Fibroblast of lung (primary cell): Measurements from ENCODE around the gene SUGCT. TPM values are rescaled to one million over a fixed set of nuclear protein-coding genes. Genes with fewer than 3 reads are reported as not detected.

Source experiments
- DNase-seq, 2 donors: peaks; one replicate each; pipeline versions ENCODE4 v3.0.0 to v3.0.0-alpha.2; 2010; ENCODE audit warnings: low read depth in 2 of 2
- H2AFZ ChIP-seq: 2 replicates; pipeline ENCODE4 v1.5.1; 2012; ENCODE audit warnings: low read length, control low read depth, inconsistent platforms
- H3K27ac ChIP-seq: 2 replicates; pipeline ENCODE4 v1.5.1; 2011; ENCODE audit warnings: low read length, control low read depth; ENCODE audit not compliant: insufficient read depth
- H3K27me3 ChIP-seq: 2 replicates; pipeline ENCODE4 v1.5.1; 2011; ENCODE audit warnings: mild to moderate bottlenecking, low read length; ENCODE audit not compliant: control insufficient read depth, insufficient read depth
- H3K36me3 ChIP-seq: 2 replicates; pipeline ENCODE4 v1.5.1; 2011; ENCODE audit warnings: low read length; ENCODE audit not compliant: control insufficient read depth, insufficient read depth
- H3K4me1 ChIP-seq: 2 replicates; pipeline ENCODE4 v1.5.1; 2011; ENCODE audit warnings: low read length; ENCODE audit not compliant: control insufficient read depth, insufficient read depth; ENCODE audit errors: extremely low read depth
- H3K4me2 ChIP-seq: 2 replicates; pipeline ENCODE4 v1.5.1; 2011; ENCODE audit warnings: low read length, control low read depth; ENCODE audit not compliant: insufficient read depth; ENCODE audit errors: extremely low read depth
- H3K4me3 ChIP-seq, 4 experiments: fragments of 200-600 bp in 1 of 4; sonication (generic) in 1 of 4; replicated peaks in 1 of 4; 2 replicates each; pipeline ENCODE4 v1.5.1; 2011 to 2016; ENCODE audit warnings: low read length in 4 of 4, low read depth in 3 of 4, mild to moderate bottlenecking in 3 of 4, control low read depth in 2 of 4, inconsistent platforms in 1 of 4, mixed read lengths in 1 of 4; ENCODE audit not compliant: insufficient read depth in 1 of 4; ENCODE audit errors: control extremely low read depth in 1 of 4
- H3K79me2 ChIP-seq: 2 replicates; pipeline ENCODE4 v1.5.1; 2012; ENCODE audit warnings: mild to moderate bottlenecking, low read length, inconsistent platforms; ENCODE audit not compliant: control insufficient read depth, insufficient read depth
- H3K9ac ChIP-seq: 2 replicates; pipeline ENCODE4 v1.5.1; 2011; ENCODE audit warnings: mild to moderate bottlenecking, low read length, control low read depth; ENCODE audit not compliant: insufficient read depth
- H3K9me3 ChIP-seq: 2 replicates; pipeline ENCODE4 v1.5.1; 2012; ENCODE audit warnings: low read depth, low read length; ENCODE audit not compliant: control insufficient read depth, insufficient read depth
- H4K20me1 ChIP-seq: 2 replicates; pipeline ENCODE4 v1.5.1; 2011; ENCODE audit warnings: low read length; ENCODE audit not compliant: control insufficient read depth, insufficient read depth; ENCODE audit errors: extremely low read depth
- EZH2 ChIP-seq: IDR thresholded peaks from 2 replicates; pipeline ENCODE4 v1.5.1; 2012; ENCODE audit warnings: low read length, control low read depth, mild to moderate bottlenecking; ENCODE audit errors: missing control alignments
- polyA plus RNA-seq, 2 donors: library from polyadenylated mRNA; depleted of rRNA in 1 of 2; stranded (reverse) in 1 of 2; unstranded in 1 of 2; fragments of >200 nt; gene quantifications; 2 replicates each; pipeline ENCODE4 v1.2.1, GENCODE V29; 2011 to 2012; ENCODE audit warnings: missing spikeins in 1 of 2
- total RNA-seq: library from RNA; depleted of rRNA; stranded (reverse); fragments of >200 nt; gene quantifications from 2 replicates; pipeline ENCODE4 v1.2.1, GENCODE V29; 2014
- TF ChIP-seq, protein P1 (sequence below), 2 donors: IDR thresholded peaks in 1 of 2; conservative IDR thresholded peaks in 1 of 2; 1 replicate in 1 of 2; 2 replicates in 1 of 2; pipeline ENCODE4 v1.5.1; 2011 to 2012; ENCODE audit warnings: low read length in 2 of 2, control low read depth in 1 of 2, inconsistent platforms in 1 of 2, low read depth in 1 of 2, mild to moderate bottlenecking in 1 of 2

SUGCT gene
- total and polyA plus RNA-seq, 2 donors (not counting 1 experiment from before 2014, with no cell fraction given): 8.4 to 16.5 TPM

DNA sequence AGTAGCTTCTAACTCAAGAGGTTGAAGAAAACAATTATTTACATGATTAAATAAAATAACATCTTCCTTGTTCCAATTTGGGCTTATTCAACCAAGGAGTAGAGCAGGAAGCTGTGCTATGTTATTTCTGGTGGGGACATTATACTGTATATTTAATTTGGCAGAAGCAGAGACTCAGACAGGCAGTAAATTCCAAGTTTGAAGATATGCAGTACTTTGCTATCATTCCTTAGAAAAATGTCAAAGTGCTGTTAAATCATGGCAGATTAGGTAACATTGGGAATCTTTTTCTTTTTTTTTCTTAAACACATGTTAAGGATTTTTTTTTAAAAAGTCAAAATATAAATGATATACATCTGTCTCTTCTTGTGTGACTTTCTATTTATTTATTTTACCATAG, 190.1 kb downstream of the SUGCT start:
- Histone ChIP-seq H3K9ac (no peak overlapping the region), H2AFZ (no peak overlapping the region)

DNA sequence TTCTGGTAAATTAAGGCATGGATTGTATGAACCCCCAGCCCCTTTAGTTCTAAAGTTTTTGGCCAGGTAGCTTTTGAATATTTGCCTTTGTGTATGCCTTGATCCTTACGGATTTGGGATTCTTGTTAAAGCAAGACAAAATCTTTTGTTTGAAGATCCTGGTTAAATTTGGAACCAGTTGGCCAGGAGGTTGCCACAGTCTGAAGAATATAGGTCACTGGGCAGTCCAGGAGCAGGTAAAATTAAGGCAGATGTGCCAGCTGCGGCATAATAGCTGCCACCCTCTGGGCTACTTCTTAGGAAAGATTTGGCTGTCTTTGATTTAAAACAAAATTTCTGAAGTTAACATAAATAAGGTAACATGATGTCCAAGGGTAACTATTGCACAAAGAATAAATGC, 192.3 kb downstream of the SUGCT start:
- H3K9ac ChIP-seq: no peak overlapping the region
- no peak overlapping the region for H2AFZ ChIP-seq
- no peaks in the 10 kb centered on the region for H3K4me1 ChIP-seq
- H3K27ac ChIP-seq: no peak overlapping the region
- H3K4me2 ChIP-seq: no peak overlapping the region
- no peaks in the 10 kb centered on the region for H3K27me3 ChIP-seq
- no peak for DNase-seq
- H3K4me3 ChIP-seq: no peak overlapping the region
- no peak for TF ChIP-seq EZH2
- TF ChIP-seq, protein P1, sequence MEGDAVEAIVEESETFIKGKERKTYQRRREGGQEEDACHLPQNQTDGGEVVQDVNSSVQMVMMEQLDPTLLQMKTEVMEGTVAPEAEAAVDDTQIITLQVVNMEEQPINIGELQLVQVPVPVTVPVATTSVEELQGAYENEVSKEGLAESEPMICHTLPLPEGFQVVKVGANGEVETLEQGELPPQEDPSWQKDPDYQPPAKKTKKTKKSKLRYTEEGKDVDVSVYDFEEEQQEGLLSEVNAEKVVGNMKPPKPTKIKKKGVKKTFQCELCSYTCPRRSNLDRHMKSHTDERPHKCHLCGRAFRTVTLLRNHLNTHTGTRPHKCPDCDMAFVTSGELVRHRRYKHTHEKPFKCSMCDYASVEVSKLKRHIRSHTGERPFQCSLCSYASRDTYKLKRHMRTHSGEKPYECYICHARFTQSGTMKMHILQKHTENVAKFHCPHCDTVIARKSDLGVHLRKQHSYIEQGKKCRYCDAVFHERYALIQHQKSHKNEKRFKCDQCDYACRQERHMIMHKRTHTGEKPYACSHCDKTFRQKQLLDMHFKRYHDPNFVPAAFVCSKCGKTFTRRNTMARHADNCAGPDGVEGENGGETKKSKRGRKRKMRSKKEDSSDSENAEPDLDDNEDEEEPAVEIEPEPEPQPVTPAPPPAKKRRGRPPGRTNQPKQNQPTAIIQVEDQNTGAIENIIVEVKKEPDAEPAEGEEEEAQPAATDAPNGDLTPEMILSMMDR (conservative IDR thresholded peaks at IDR 0.05 in 1 of 2, IDR thresholded peaks at IDR 0.05 in 1 of 2; ENCODE audit: low read depth in 1 of 2, low read length in 2 of 2): no peak
- no peaks in the 10 kb centered on the region for H3K36me3 ChIP-seq
- H4K20me1 ChIP-seq: no peaks in the 10 kb centered on the region
- H3K9me3 ChIP-seq: no peaks in the 10 kb centered on the region
- no peaks in the 10 kb centered on the region for H3K79me2 ChIP-seq

More for the DNA sequence above, 190.1 kb downstream of the SUGCT start:
- Histone ChIP-seq H3K79me2 (no peaks in the 10 kb centered on the region), H3K27me3 (no peaks in the 10 kb centered on the region), H3K9me3 (no peaks in the 10 kb centered on the region), H3K4me3 (no peak overlapping the region), H4K20me1 (no peaks in the 10 kb centered on the region), H3K27ac (no peak overlapping the region), H3K36me3 (no peaks in the 10 kb centered on the region), H3K4me2 (no peak overlapping the region), H3K4me1 (no peaks in the 10 kb centered on the region)
- peak in 1 of 2 donors; percentile 71 for DNase-seq
- TF ChIP-seq, protein P1 (conservative IDR thresholded peaks at IDR 0.05 in 1 of 2, IDR thresholded peaks at IDR 0.05 in 1 of 2; ENCODE audit: low read depth in 1 of 2, low read length in 2 of 2): no peak
- no peak for TF ChIP-seq EZH2

DNA sequence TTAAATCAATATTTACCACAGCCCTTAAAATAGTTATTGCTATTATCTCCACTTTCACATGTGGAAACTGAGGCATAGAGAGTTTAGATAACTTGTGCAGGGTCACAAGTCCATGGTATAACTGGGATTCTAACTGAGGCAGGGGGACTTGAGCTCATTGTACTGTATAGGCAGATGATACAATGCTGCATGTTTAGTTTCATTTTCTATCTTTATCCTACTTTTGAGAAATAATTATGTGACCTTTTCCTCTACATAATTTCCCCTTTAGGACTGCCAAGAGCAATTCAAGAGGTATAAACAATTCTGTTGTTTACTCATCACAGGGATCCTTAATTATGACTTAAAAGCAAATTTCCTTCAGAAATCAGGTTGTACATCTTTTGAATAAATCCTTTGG, 193.1 kb downstream of the SUGCT start:
- H3K9me3 ChIP-seq: no peaks in the 10 kb centered on the region
- TF ChIP-seq, protein P1 (conservative IDR thresholded peaks at IDR 0.05 in 1 of 2, IDR thresholded peaks at IDR 0.05 in 1 of 2; ENCODE audit: low read depth in 1 of 2, low read length in 2 of 2): no peak
- no peak for TF ChIP-seq EZH2
- H3K27ac ChIP-seq: no peak overlapping the region
- H3K4me2 ChIP-seq: no peak overlapping the region
- H3K27me3 ChIP-seq: no peaks in the 10 kb centered on the region
- no peak overlapping the region for H2AFZ ChIP-seq
- H3K4me3 ChIP-seq: no peak overlapping the region
- peak in 1 of 2 donors; percentile 6 for DNase-seq
- H3K4me1 ChIP-seq: no peaks in the 10 kb centered on the region
- H3K9ac ChIP-seq: no peak overlapping the region
- H3K36me3 ChIP-seq: no peaks in the 10 kb centered on the region
- no peaks in the 10 kb centered on the region for H3K79me2 ChIP-seq
- H4K20me1 ChIP-seq: no peaks in the 10 kb centered on the region
